GM19240 (cell line): ENCODE measurements around the gene PSME3.

Experiments used
- DNase-seq: peaks from one replicate; pipeline ENCODE4 v3.0.0; 2011; ENCODE audit warnings: low spot score; ENCODE audit not compliant: insufficient read length

The PSME3 gene

GRCh38 chr17:42832934-42833766 is at the start of gene PSME3:
TSS of gene PSME3 (plus strand) at chr17:42833397. CDS start at chr17:42833632, 235 bp downstream.
- peak; percentile 89 for DNase-seq

GRCh38 chr17:42783791-42784138 is 49.4 kb upstream of the PSME3 start:
- no peak for DNase-seq

GRCh38 chr17:42784409-42784808 is 48.8 kb upstream of the PSME3 start:
- no peak for DNase-seq

GRCh38 chr17:42784811-42785592 is 48.2 kb upstream of the PSME3 start:
- DNase-seq, result no peak

- no peak for DNase-seq
Observed at GRCh38 chr17:42787266-42787665, 45.9 kb upstream of the PSME3 start.

- DNase-seq, result no peak
Observed at GRCh38 chr17:42791948-42792347, 41.2 kb upstream of the PSME3 start.

GRCh38 chr17:42792545-42792944 is 40.7 kb upstream of the PSME3 start:
- DNase-seq, result no peak

- DNase-seq, result no peak
Observed at GRCh38 chr17:42795061-42795460, 38.1 kb upstream of the PSME3 start.

GRCh38 chr17:42795465-42795864 is 37.7 kb upstream of the PSME3 start:
- DNase-seq, result no peak

- no peak for DNase-seq
Observed at GRCh38 chr17:42796066-42796758, 37.0 kb upstream of the PSME3 start.

GRCh38 chr17:42797067-42798007 is 35.9 kb upstream of the PSME3 start:
- DNase-seq, result no peak

GRCh38 chr17:42798011-42798382 is 35.2 kb upstream of the PSME3 start:
- DNase-seq, result no peak

GRCh38 chr17:42798383-42799380 is 34.5 kb upstream of the PSME3 start, which contains the start of the genes CNTD1 and COA3:
TSS of gene CNTD1 (plus strand) at chr17:42798861. CDS start at chr17:42799068, 207 bp downstream.
TSS of gene COA3 (minus strand) at chr17:42798704. CDS start at chr17:42798681, 23 bp downstream.
- peak; percentile 92 for DNase-seq

- DNase-seq, result no peak
Observed at GRCh38 chr17:42803074-42803883, 29.9 kb upstream of the PSME3 start.

GRCh38 chr17:42804918-42805367 is 28.3 kb upstream of the PSME3 start:
- no peak for DNase-seq

- no peak for DNase-seq
Observed at GRCh38 chr17:42806249-42806648, 26.9 kb upstream of the PSME3 start.

- DNase-seq, result no peak
Observed at GRCh38 chr17:42809250-42809649, 23.9 kb upstream of the PSME3 start.

GRCh38 chr17:42814633-42815399 is 18.4 kb upstream of the PSME3 start:
- no peak for DNase-seq
